ENCODE measurements around the gene ZNF532.

DNA sequence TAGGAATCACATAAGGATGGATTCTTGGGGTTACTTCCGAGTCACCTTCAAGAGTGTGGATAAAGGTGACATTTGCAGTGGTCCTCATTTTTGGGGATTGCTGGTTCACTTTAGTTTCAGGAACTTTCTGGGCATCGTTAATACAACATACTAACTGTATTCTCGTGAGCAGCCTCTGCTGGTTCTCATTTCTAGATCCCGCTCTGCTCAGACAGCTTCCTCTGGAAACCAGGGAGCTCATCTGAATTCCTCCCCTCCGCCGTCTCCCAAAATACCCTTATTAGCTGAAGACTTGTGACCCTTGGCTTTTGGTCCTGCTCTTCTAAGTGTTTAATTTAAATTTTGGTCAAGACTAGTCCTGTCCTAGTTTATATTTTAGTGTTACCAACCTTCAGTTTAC is 64.5 kb downstream of the ZNF532 start:
- TF ChIP-seq GATA2 (IDR thresholded peaks at IDR 0.05; ENCODE audit: low read depth, low read length) (no peak), GATA3 (IDR thresholded peaks at IDR 0.05; ENCODE audit: low read depth, low read length) (no peak)

Measured in SH-SY5Y (cell line).